Tibial nerve (tissue), 4 donors: ENCODE measurements around the gene TCEA2. TPM values are rescaled to one million over a fixed set of nuclear protein-coding genes. Genes with fewer than 3 reads are reported as not detected.

Experiments used
- DNase-seq, 2 donors: peaks; one replicate each; pipeline ENCODE4 v3.0.0-alpha.2; 2019; ENCODE audit warnings: low spot score in 2 of 2
- H3K27ac ChIP-seq, 4 donors: fragments of 200-600 bp; sonication (generic) in 3 of 4; one replicate each; pipeline ENCODE4 v1.5.1; 2017 to 2019; ENCODE audit warnings: mild to moderate bottlenecking in 1 of 4
- H3K27me3 ChIP-seq, 2 donors: fragments of 200-600 bp; sonication (generic) in 1 of 2; one replicate each; pipeline versions ENCODE4 v1.5.1 to v1.6.0; 2017 to 2019
- H3K36me3 ChIP-seq, 3 donors: fragments of 200-600 bp; sonication (generic); one replicate each; pipeline ENCODE4 v1.5.1; 2018 to 2019
- H3K4me1 ChIP-seq, 4 donors: fragments of 200-600 bp; sonication (generic) in 3 of 4; one replicate each; pipeline ENCODE4 v1.5.1; 2017 to 2019
- H3K4me3 ChIP-seq, 4 donors: fragments of 200-600 bp; sonication (generic) in 3 of 4; one replicate each; pipeline ENCODE4 v1.5.1; 2017 to 2019; ENCODE audit warnings: mild to moderate bottlenecking in 1 of 4, moderate library complexity in 1 of 4
- H3K9me3 ChIP-seq, 4 donors: fragments of 200-600 bp; sonication (generic) in 3 of 4; one replicate each; pipeline ENCODE4 v1.5.1; 2017 to 2019
- CTCF ChIP-seq, 5 experiments: fragments of 200-600 bp in 3 of 5; fragments of 450-650 bp in 2 of 5; sonication (generic) in 3 of 5; IDR thresholded peaks; one replicate each; pipeline ENCODE4 v1.5.1; 2016 to 2019; ENCODE audit warnings: antibody characterized with exemption in 5 of 5, mild to moderate bottlenecking in 3 of 5, moderate library complexity in 2 of 5
- EP300 ChIP-seq, 2 donors: sonication (generic); formaldehyde crosslinking; IDR thresholded peaks; one replicate each; pipeline ENCODE4 v1.6.1; 2017; ENCODE audit warnings: antibody characterized with exemption in 2 of 2, mild to moderate bottlenecking in 1 of 2
- POLR2A ChIP-seq, 2 donors: fragments of 450-650 bp; IDR thresholded peaks; one replicate each; pipeline ENCODE4 v1.6.1; 2017; ENCODE audit warnings: antibody characterized with exemption in 2 of 2, mild to moderate bottlenecking in 2 of 2, moderate library complexity in 2 of 2
- WGBS, 2 donors: methylation state at CpG; one replicate each; pipeline ENCODE4 v1.1.5; 2018; 5-methylcytosine and 5-hydroxymethylcytosine counted together
- total RNA-seq, 4 donors: library from RNA; depleted of rRNA; stranded (reverse); fragments of >200 nt; gene quantifications; one replicate each; pipeline ENCODE4 v1.1.0, GENCODE V29; 2016

Gene TCEA2
- total RNA-seq, 4 donors from 2014 or later: 45.6 to 62.9 (median 59.2) TPM

DNA sequence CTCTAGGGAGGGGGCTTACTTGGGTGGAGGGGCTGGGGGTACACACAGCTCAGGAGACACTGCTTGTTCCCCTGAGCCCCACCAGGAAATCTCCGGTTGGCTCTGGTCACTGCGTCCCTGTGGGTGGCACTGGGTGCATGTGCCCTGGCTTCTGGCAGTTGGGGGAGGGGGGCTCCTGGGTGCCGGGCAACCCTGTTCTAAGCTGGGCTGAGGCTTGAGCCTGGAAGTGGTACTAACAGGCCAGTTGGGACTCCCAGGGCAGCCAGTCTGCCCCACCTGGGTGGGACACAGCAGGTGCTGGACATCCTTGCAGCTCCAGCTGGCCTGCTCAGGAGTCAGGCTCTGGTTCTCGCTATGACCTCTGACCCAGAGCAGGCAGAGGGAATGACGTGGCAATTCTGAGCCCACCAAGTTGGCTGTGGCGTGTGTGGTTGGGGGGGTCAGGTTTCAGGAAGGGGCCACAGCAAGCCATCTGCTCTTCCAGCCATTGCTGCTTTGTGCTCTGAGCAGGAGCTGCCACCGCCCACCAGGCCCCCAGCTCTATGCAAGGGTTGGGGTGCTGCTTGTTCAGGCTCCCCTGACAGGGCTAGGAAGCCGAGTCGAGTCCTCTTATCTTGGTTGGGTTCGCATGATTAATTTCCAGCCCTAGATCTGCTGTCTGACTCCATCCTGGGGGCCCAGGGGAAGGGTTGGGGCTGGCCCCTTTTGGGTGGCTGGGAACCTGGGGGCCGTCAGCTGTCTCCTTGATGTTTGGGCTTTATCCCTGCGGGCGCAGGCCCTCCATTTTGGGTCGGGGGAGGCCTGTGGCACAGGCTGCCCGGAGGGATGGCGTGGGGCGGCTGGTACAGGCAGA, 26.4 kb upstream of the TCEA2 start:
- Histone ChIP-seq H3K9me3 (no peaks in the 10 kb centered on the region), H3K4me1 (peaks cover 0 to 40% (median 17%) of the 10 kb centered on the region in 4 donors), H3K27ac (no peak overlapping the region), H3K27me3 (peaks cover 0 to 49% of the 10 kb centered on the region in 2 donors), H3K4me3 (no peak overlapping the region), H3K36me3 (peaks cover 0 to 49% (median 0%) of the 10 kb centered on the region in 3 donors)
- TF ChIP-seq CTCF (IDR thresholded peaks at IDR 0.05) (no peak), EP300 (IDR thresholded peaks at IDR 0.05) (no peak)
- no peak for DNase-seq
- 59 to 65% methylated on average over 6 to 17 of the region's 17 CpGs for WGBS, 2 donors

- DNase-seq: no peak
- Histone ChIP-seq H3K4me1 (peaks cover 0 to 46% (median 23%) of the 10 kb centered on the region in 4 donors), H3K9me3 (no peaks in the 10 kb centered on the region), H3K36me3 (peaks cover 0 to 43% (median 0%) of the 10 kb centered on the region in 3 donors), H3K27ac (no peak overlapping the region), H3K4me3 (no peak overlapping the region), H3K27me3 (peaks cover 0 to 54% of the 10 kb centered on the region in 2 donors)
- WGBS, 2 donors: 71 to 74% methylated on average over 3 of the region's 3 CpGs
- TF ChIP-seq EP300 (IDR thresholded peaks at IDR 0.05) (no peak), CTCF (IDR thresholded peaks at IDR 0.05) (no peak), POLR2A (IDR thresholded peaks at IDR 0.05) (no peak)
Measured at GRCh38 chr20:64037199-64037497, 25.9 kb upstream of the TCEA2 start.

DNA sequence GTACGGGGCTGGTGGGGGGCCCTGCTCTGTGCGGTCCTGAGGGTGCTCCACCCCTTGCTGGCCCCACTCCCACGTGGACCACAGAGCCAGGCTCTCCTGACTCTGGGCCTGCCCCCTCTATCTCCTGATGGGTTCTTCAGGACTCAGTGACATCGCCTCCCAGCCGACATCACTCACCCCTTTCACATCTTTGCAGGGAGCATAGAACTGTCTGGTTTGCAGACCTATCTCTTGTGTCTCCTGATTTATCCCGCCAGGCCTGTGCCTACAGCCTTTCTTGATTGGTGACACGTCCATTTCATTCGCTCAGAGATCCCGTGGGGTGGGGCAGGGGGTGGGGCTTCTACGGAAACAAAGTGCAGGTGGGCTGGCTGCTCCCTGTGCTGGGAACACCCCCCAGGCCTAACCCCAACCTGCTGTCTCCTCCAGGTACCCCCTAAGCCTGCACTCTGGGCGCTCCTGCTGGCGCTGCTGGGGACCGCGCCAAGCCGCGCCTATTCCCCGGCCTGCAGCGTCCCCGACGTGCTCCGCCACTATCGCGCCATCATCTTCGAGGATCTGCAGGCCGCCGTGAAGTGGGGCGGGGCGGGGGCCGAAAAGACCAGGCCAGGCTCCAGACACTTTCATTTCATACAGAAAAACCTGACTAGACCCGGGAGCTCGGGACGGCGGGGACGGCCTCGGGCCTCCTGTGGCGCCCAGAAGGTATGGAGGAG, 25.3 kb upstream of the TCEA2 start:
- no peak overlapping the region for H3K27ac ChIP-seq
- no peak for DNase-seq
- peaks cover 0 to 59% of the 10 kb centered on the region in 2 donors for H3K27me3 ChIP-seq
- H3K4me1 ChIP-seq: peaks cover 0 to 50% (median 27%) of the 10 kb centered on the region in 4 donors
- no peaks in the 10 kb centered on the region for H3K9me3 ChIP-seq
- H3K4me3 ChIP-seq: peak overlapping the region in 2 of 4 donors; percentile 52 to 54
- no peak for TF ChIP-seq POLR2A (IDR thresholded peaks at IDR 0.05)
- TF ChIP-seq CTCF (IDR thresholded peaks at IDR 0.05): no peak
- TF ChIP-seq EP300 (IDR thresholded peaks at IDR 0.05): no peak
- peaks cover 0 to 38% (median 0%) of the 10 kb centered on the region in 3 donors for H3K36me3 ChIP-seq
- 11% methylated on average over 29 to 36 of the region's 36 CpGs for WGBS, 2 donors

DNA sequence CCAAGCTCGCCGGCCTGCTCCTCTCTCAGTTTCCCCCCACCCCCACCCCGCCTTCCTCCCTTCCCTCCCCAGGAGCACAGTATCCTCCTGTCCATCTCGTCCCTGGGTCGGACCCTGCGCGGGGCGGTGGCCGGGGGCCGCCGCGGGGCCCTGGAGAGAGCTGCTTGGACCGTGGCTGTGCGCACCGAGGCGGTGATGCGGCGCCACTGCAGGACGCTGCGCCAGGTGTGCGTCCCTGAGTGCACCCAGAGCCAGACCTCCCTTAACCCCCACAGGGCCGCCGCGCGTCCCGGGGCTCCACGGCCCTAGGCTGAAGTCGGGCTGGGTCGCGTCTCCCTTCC, 24.8 kb upstream of the TCEA2 start:
- Histone ChIP-seq H3K4me3 (peak overlapping the region in 2 of 4 donors; percentile 52 to 54), H3K9me3 (no peaks in the 10 kb centered on the region), H3K4me1 (peaks cover 0 to 50% (median 27%) of the 10 kb centered on the region in 4 donors), H3K27ac (peak overlapping the region in 1 of 4 donors; percentile 52), H3K27me3 (peaks cover 0 to 63% of the 10 kb centered on the region in 2 donors), H3K36me3 (peaks cover 0 to 33% (median 0%) of the 10 kb centered on the region in 3 donors)
- TF ChIP-seq EP300 (IDR thresholded peaks at IDR 0.05): no peak
- no peak for TF ChIP-seq CTCF (IDR thresholded peaks at IDR 0.05)
- no peak for TF ChIP-seq POLR2A (IDR thresholded peaks at IDR 0.05)
- WGBS, 2 donors: 2% methylated on average over 30 of the region's 30 CpGs; no CpG with 5 or more reads in 1 of the 2 donors
- no peak for DNase-seq
